PFSK-1 (cell line): Measurements from ENCODE around the gene MRPL41.

Experiments
- FOXP2 ChIP-seq: optimal IDR thresholded peaks from 2 replicates; pipeline ENCODE3; 2011; ENCODE audit warnings: borderline replicate concordance, control low read depth, inconsistent platforms; ENCODE audit not compliant: insufficient read depth; ENCODE audit errors: extremely low read length, extremely low read depth
- POLR2AphosphoS5 ChIP-seq: IDR thresholded peaks from 2 replicates; pipeline ENCODE4 v1.6.1; 2012; ENCODE audit warnings: low read depth, mild to moderate bottlenecking, control low read depth, low read length, moderate library complexity
- REST ChIP-seq, 2 experiments: IDR thresholded peaks; 2 replicates each; pipeline versions ENCODE4 v1.6.1 to v1.8.0; 2011 to 2012; ENCODE audit warnings: low read depth in 2 of 2, low read length in 2 of 2, control low read depth in 1 of 2, inconsistent platforms in 1 of 2, mild to moderate bottlenecking in 1 of 2, moderate library complexity in 1 of 2; ENCODE audit not compliant: insufficient read depth in 1 of 2
- SIN3A ChIP-seq: IDR thresholded peaks from 2 replicates; pipeline ENCODE4 v1.6.1; 2012; ENCODE audit warnings: mild to moderate bottlenecking, low read length, moderate library complexity, borderline replicate concordance; ENCODE audit not compliant: insufficient read depth
- TAF1 ChIP-seq: IDR thresholded peaks from 2 replicates; pipeline ENCODE4 v1.6.1; 2012; ENCODE audit warnings: low read length, control low read depth, borderline replicate concordance; ENCODE audit not compliant: insufficient read depth

Gene MRPL41

GRCh38 chr9:137575364-137575715 is 23.7 kb downstream of the MRPL41 start:
- no peak for TF ChIP-seq SIN3A
- TF ChIP-seq REST (IDR thresholded peaks at IDR 0.05; ENCODE audit: insufficient read depth in 1 of 2, low read depth in 2 of 2, low read length in 2 of 2), result no peak
- no peak for TF ChIP-seq TAF1
- no peak for TF ChIP-seq POLR2AphosphoS5
- no peak for TF ChIP-seq FOXP2

- no peak for TF ChIP-seq TAF1
- TF ChIP-seq SIN3A, result no peak
- no peak for TF ChIP-seq FOXP2
- TF ChIP-seq REST (IDR thresholded peaks at IDR 0.05; ENCODE audit: insufficient read depth in 1 of 2, low read depth in 2 of 2, low read length in 2 of 2), result no peak
- TF ChIP-seq POLR2AphosphoS5, result no peak
These were observed 24.2 kb downstream of the MRPL41 start for GRCh38 chr9:137575716-137576411.

- TF ChIP-seq TAF1 (peak; percentile 72; the same call in 1 of the 2 replicates), FOXP2 (peak; percentile 86), REST (IDR thresholded peaks at IDR 0.05; ENCODE audit: insufficient read depth in 1 of 2, low read depth in 2 of 2, low read length in 2 of 2) (0 out of 4 replicates have a peak, but pooled peaks of 1 of the 2 experiments have one; percentile 50), SIN3A (peak; percentile 75; the same call in 1 of the 2 replicates), POLR2AphosphoS5 (peak; percentile 61)
These were observed 27.0 kb downstream of the MRPL41 start, which contains the start of gene DPH7 for GRCh38 chr9:137578518-137579258. TSS of gene DPH7 (minus strand) at chr9:137578925. CDS start at chr9:137578777, 148 bp downstream.

GRCh38 chr9:137579259-137579604 is 27.6 kb downstream of the MRPL41 start:
- TF ChIP-seq REST (IDR thresholded peaks at IDR 0.05; ENCODE audit: insufficient read depth in 1 of 2, low read depth in 2 of 2, low read length in 2 of 2) (no peak), FOXP2 (no peak), TAF1 (no peak), SIN3A (no peak), POLR2AphosphoS5 (no peak)
